ENCODE measurements around the gene MRPL51. TPM values are rescaled to one million over a fixed set of nuclear protein-coding genes. Genes with fewer than 3 reads are reported as not detected.

The MRPL51 gene
- total and polyA plus RNA-seq, 7 experiments from 2014 or later = 22.5 to 220 (median 82.0) TPM

GRCh38 chr12:6535960-6536847 lies 43.1 kb upstream of the MRPL51 start:
- POLR2A ChIA-PET = interaction anchor here (0.9 to 7.5 kb wide), 20 partner anchors 21 to 200 kb away, joined by 3 to 104 read pairs (median 10); partner anchors contain the start of genes CD27, MRPL51, TAPBPL and VAMP1
- intact Hi-C loops (cut with micrococcal nuclease) = loop anchor here (2.0 kb wide), 3 partner anchors 33 to 199 kb away; partner anchors contain the start of genes CHD4 (in 1 of the 2) and NOP2 (in 1 of the 2)
- Histone ChIP-seq H3K9me3 (ENCODE audit: control insufficient read depth in 2 of 3, low read length in 3 of 3) (no peaks in the 10 kb centered on the region), H3K4me3 (ENCODE audit: low read length) (peak overlapping the region; percentile 97), H3K27me3 (ENCODE audit: control insufficient read depth in 2 of 2, insufficient read depth in 2 of 2, low read length in 2 of 2) (no peaks in the 10 kb centered on the region), H3K4me1 (ENCODE audit: control insufficient read depth in 2 of 2, insufficient read depth in 2 of 2, low read length in 2 of 2) (peaks cover 46% of the 10 kb centered on the region in 2 donors), H3K36me3 (ENCODE audit: control insufficient read depth in 2 of 3, insufficient read depth in 3 of 3, low read length in 3 of 3) (peaks cover 12 to 42% (median 15%) of the 10 kb centered on the region in 3 experiments), H3K27ac (ENCODE audit: low read depth, low read length) (peak overlapping the region; percentile 81)
- ATAC-seq (no peak), DNase-seq (no peak)
- Mint-ChIP-seq H3K27ac (peak overlapping the region; percentile 92 to 100 (median 94)), H3K27me3 (peaks cover 0 to 2% (median 0%) of the 10 kb centered on the region in 5 donors), H3K36me3 (peaks cover 6 to 47% (median 9%) of the 10 kb centered on the region in 5 donors), H3K4me3 (peak overlapping the region; percentile 90 to 99 (median 94)), H3K9me3 (peaks cover 0 to 1% (median 0%) of the 10 kb centered on the region in 11 donors), H3K4me1 (peaks cover 41 to 70% (median 63%) of the 10 kb centered on the region in 7 donors)
- CTCF ChIA-PET = interaction anchor here (0.6 to 7.1 kb wide), 9 partner anchors 17 to 213 kb away, joined by 3 to 106 read pairs (median 7); partner anchors contain the start of gene VAMP1

- Histone ChIP-seq H3K36me3 (ENCODE audit: control insufficient read depth in 2 of 3, insufficient read depth in 3 of 3, low read length in 3 of 3) (peaks cover 12 to 48% (median 15%) of the 10 kb centered on the region in 3 experiments), H3K27me3 (ENCODE audit: control insufficient read depth in 2 of 2, insufficient read depth in 2 of 2, low read length in 2 of 2) (no peaks in the 10 kb centered on the region), H3K4me1 (ENCODE audit: control insufficient read depth in 2 of 2, insufficient read depth in 2 of 2, low read length in 2 of 2) (peaks cover 41 to 46% of the 10 kb centered on the region in 2 donors), H3K9me3 (ENCODE audit: control insufficient read depth in 2 of 3, low read length in 3 of 3) (no peaks in the 10 kb centered on the region), H3K27ac (ENCODE audit: low read depth, low read length) (peak overlapping the region; percentile 81), H3K4me3 (ENCODE audit: low read length) (peak overlapping the region; percentile 97)
- intact Hi-C loops (cut with micrococcal nuclease) = loop anchor here (2.0 kb wide), 3 partner anchors 33 to 199 kb away; partner anchors contain the start of genes CHD4 (in 1 of the 2) and NOP2 (in 1 of the 2)
- ChIA-PET CTCF (interaction anchor here (0.6 to 7.1 kb wide), 8 partner anchors 18 to 213 kb away, joined by 3 to 106 read pairs (median 7); partner anchors contain the start of gene VAMP1), POLR2A (interaction anchor here (0.9 to 7.5 kb wide), 18 partner anchors 22 to 209 kb away, joined by 3 to 104 read pairs (median 12); partner anchors contain the start of genes CD27, MRPL51, TAPBPL and VAMP1)
- H3K27me3 Mint-ChIP-seq = peaks cover 0 to 2% (median 0%) of the 10 kb centered on the region in 5 donors
- H3K9me3 Mint-ChIP-seq = peaks cover 0 to 1% (median 0%) of the 10 kb centered on the region in 11 donors
- peaks cover 6 to 49% (median 9%) of the 10 kb centered on the region in 5 donors for H3K36me3 Mint-ChIP-seq
- ATAC-seq (no peak), DNase-seq (no peak)
- peak overlapping the region; percentile 90 to 99 (median 94) for H3K4me3 Mint-ChIP-seq
- peak overlapping the region; percentile 92 to 100 (median 94) for H3K27ac Mint-ChIP-seq
- peaks cover 39 to 66% (median 58%) of the 10 kb centered on the region in 7 donors for H3K4me1 Mint-ChIP-seq
These were observed 42.6 kb upstream of the MRPL51 start for GRCh38 chr12:6535697-6535946.

- intact Hi-C loops (cut with micrococcal nuclease) = loop anchor here (1.0 to 2.0 kb wide), 12 partner anchors 21 to 317 kb away; partner anchors contain the start of genes CHD4 (in 2 of the 2), IFFO1 (in 2 of the 2), NOP2 (in 2 of the 2) and VAMP1 (in 2 of the 2)
- Histone ChIP-seq H3K27me3 (ENCODE audit: control insufficient read depth in 2 of 2, insufficient read depth in 2 of 2, low read length in 2 of 2) (no peaks in the 10 kb centered on the region), H3K27ac (ENCODE audit: low read depth, low read length) (peak overlapping the region; percentile 81), H3K36me3 (ENCODE audit: control insufficient read depth in 2 of 3, insufficient read depth in 3 of 3, low read length in 3 of 3) (peaks cover 12 to 52% (median 15%) of the 10 kb centered on the region in 3 experiments), H3K9me3 (ENCODE audit: control insufficient read depth in 2 of 3, low read length in 3 of 3) (no peaks in the 10 kb centered on the region), H3K4me1 (ENCODE audit: control insufficient read depth in 2 of 2, insufficient read depth in 2 of 2, low read length in 2 of 2) (peaks cover 36 to 44% of the 10 kb centered on the region in 2 donors), H3K4me3 (ENCODE audit: low read length) (peak overlapping the region; percentile 97)
- ChIA-PET POLR2A (interaction anchor here (0.5 to 7.5 kb wide), 29 partner anchors 18 to 215 kb away, joined by 3 to 104 read pairs (median 4); partner anchors contain the start of genes CD27, MRPL51, TAPBPL and VAMP1), CTCF (interaction anchor here (0.6 to 7.1 kb wide), 8 partner anchors 18 to 200 kb away, joined by 3 to 106 read pairs (median 6); partner anchors contain the start of gene VAMP1)
- peaks cover 6 to 51% (median 13%) of the 10 kb centered on the region in 5 donors for H3K36me3 Mint-ChIP-seq
- peaks cover 0 to 1% (median 0%) of the 10 kb centered on the region in 11 donors for H3K9me3 Mint-ChIP-seq
- peak; percentile 52 for ATAC-seq
- peak overlapping the region; percentile 90 to 99 (median 94) for H3K4me3 Mint-ChIP-seq
- DNase-seq = peak; percentile 56 to 85 (median 69)
- H3K27ac Mint-ChIP-seq = peak overlapping the region; percentile 92 to 100 (median 94)
- peaks cover 34 to 64% (median 53%) of the 10 kb centered on the region in 7 donors for H3K4me1 Mint-ChIP-seq
- peaks cover 0 to 2% (median 0%) of the 10 kb centered on the region in 5 donors for H3K27me3 Mint-ChIP-seq
These were observed 42.1 kb upstream of the MRPL51 start for GRCh38 chr12:6534945-6535696.

GRCh38 chr12:6534695-6534944 lies 41.6 kb upstream of the MRPL51 start:
- peaks cover 12 to 52% (median 15%) of the 10 kb centered on the region in 3 experiments for H3K36me3 ChIP-seq (ENCODE audit: control insufficient read depth in 2 of 3, insufficient read depth in 3 of 3, low read length in 3 of 3)
- intact Hi-C loops (cut with micrococcal nuclease) = loop anchor here (1.0 to 2.0 kb wide), 12 partner anchors 22 to 318 kb away; partner anchors contain the start of genes CHD4 (in 2 of the 2), IFFO1 (in 2 of the 2), NOP2 (in 2 of the 2) and VAMP1 (in 2 of the 2)
- peak overlapping the region; percentile 92 to 100 (median 94) for H3K27ac Mint-ChIP-seq
- ChIA-PET POLR2A (interaction anchor here (0.5 to 7.5 kb wide), 25 partner anchors 19 to 215 kb away, joined by 3 to 104 read pairs (median 5); partner anchors contain the start of genes CD27, MRPL51, TAPBPL and VAMP1), CTCF (interaction anchor here (0.6 to 7.1 kb wide), 4 partner anchors 69 to 109 kb away, joined by 3 to 106 read pairs (median 8); no protein-coding TSS in a partner anchor)
- peaks cover 29 to 64% (median 48%) of the 10 kb centered on the region in 7 donors for H3K4me1 Mint-ChIP-seq
- DNase-seq (no peak), ATAC-seq (peak; percentile 72)
- H3K4me3 Mint-ChIP-seq = peak overlapping the region; percentile 90 to 99 (median 94)
- H3K27me3 ChIP-seq (ENCODE audit: control insufficient read depth in 2 of 2, insufficient read depth in 2 of 2, low read length in 2 of 2) = no peaks in the 10 kb centered on the region
- H3K27ac ChIP-seq (ENCODE audit: low read depth, low read length) = peak overlapping the region; percentile 81
- peaks cover 0 to 1% (median 0%) of the 10 kb centered on the region in 11 donors for H3K9me3 Mint-ChIP-seq
- peaks cover 6 to 56% (median 15%) of the 10 kb centered on the region in 5 donors for H3K36me3 Mint-ChIP-seq
- H3K27me3 Mint-ChIP-seq = peaks cover 0 to 2% (median 0%) of the 10 kb centered on the region in 5 donors
- H3K4me3 ChIP-seq (ENCODE audit: low read length) = peak overlapping the region; percentile 97
- peaks cover 31 to 43% of the 10 kb centered on the region in 2 donors for H3K4me1 ChIP-seq (ENCODE audit: control insufficient read depth in 2 of 2, insufficient read depth in 2 of 2, low read length in 2 of 2)
- H3K9me3 ChIP-seq (ENCODE audit: control insufficient read depth in 2 of 3, low read length in 3 of 3) = no peaks in the 10 kb centered on the region

GRCh38 chr12:6533923-6534694 lies 41.0 kb upstream of the MRPL51 start, which contains the start of gene GAPDH:
Gene GAPDH, plus strand, starts transcription at chr12:6534517. Its CDS starts 316 bp downstream, at chr12:6534833.
- peaks cover 28 to 59% (median 42%) of the 10 kb centered on the region in 7 donors for H3K4me1 Mint-ChIP-seq
- peak; percentile 66 for ATAC-seq

More at GRCh38 chr12:6533923-6534694, 41.0 kb upstream of the MRPL51 start, which contains the start of gene GAPDH:
- H3K4me3 Mint-ChIP-seq = peak within 1 kb of the TSS; percentile 90 to 99 (median 94)
- no peaks in the 10 kb centered on the region for H3K27me3 ChIP-seq (ENCODE audit: control insufficient read depth in 2 of 2, insufficient read depth in 2 of 2, low read length in 2 of 2)
- peaks cover 0 to 1% (median 0%) of the 10 kb centered on the region in 11 donors for H3K9me3 Mint-ChIP-seq
- peaks cover 31 to 43% of the 10 kb centered on the region in 2 donors for H3K4me1 ChIP-seq (ENCODE audit: control insufficient read depth in 2 of 2, insufficient read depth in 2 of 2, low read length in 2 of 2)
- H3K36me3 Mint-ChIP-seq = peaks cover 6 to 53% (median 15%) of the 10 kb centered on the region in 5 donors
- peaks cover 0 to 2% (median 0%) of the 10 kb centered on the region in 5 donors for H3K27me3 Mint-ChIP-seq
- no peaks in the 10 kb centered on the region for H3K9me3 ChIP-seq (ENCODE audit: control insufficient read depth in 2 of 3, low read length in 3 of 3)
- H3K27ac ChIP-seq (ENCODE audit: low read depth, low read length) = peak within 1 kb of the TSS; percentile 81
- H3K4me3 ChIP-seq (ENCODE audit: low read length) = peak within 1 kb of the TSS; percentile 97
- ChIA-PET POLR2A (interaction anchor here (0.5 to 7.5 kb wide), 21 partner anchors 19 to 214 kb away, joined by 3 to 104 read pairs (median 5); partner anchors contain the start of genes CD27, MRPL51, TAPBPL and VAMP1), CTCF (interaction anchor here (0.6 to 7.1 kb wide), 4 partner anchors 69 to 109 kb away, joined by 3 to 106 read pairs (median 8); no protein-coding TSS in a partner anchor)
- DNase-seq = peak; percentile 66 to 94 (median 83)
- intact Hi-C loops (cut with micrococcal nuclease) = loop anchor here (1.0 to 2.0 kb wide), 12 partner anchors 22 to 318 kb away; partner anchors contain the start of genes CHD4 (in 2 of the 2), IFFO1 (in 2 of the 2), NOP2 (in 2 of the 2) and VAMP1 (in 2 of the 2)
- peak within 1 kb of the TSS; percentile 92 to 100 (median 94) for H3K27ac Mint-ChIP-seq
- H3K36me3 ChIP-seq (ENCODE audit: control insufficient read depth in 2 of 3, insufficient read depth in 3 of 3, low read length in 3 of 3) = peaks cover 12 to 53% (median 15%) of the 10 kb centered on the region in 3 experiments

Measured in naive thymus-derived CD4-positive, alpha-beta T cell (primary cell).